Lower lobe of right lung (tissue), 2 donors: ENCODE measurements around the gene CAMK2N1. TPM values are rescaled to one million over a fixed set of nuclear protein-coding genes. Genes with fewer than 3 reads are reported as not detected.

ENCODE experiments used
- ATAC-seq, 2 donors: fragments of 200-7000 bp; cut with Tn5 transposase; one replicate each; pipeline ENCODE4 v1.9.1; 2020 to 2022; ENCODE audit warnings: mild to moderate bottlenecking in 2 of 2, moderate library complexity in 2 of 2
- DNase-seq: peaks from one replicate; pipeline ENCODE4 v3.0.0-alpha.2; 2020
- H3K27ac ChIP-seq: fragments of 200-600 bp; one replicate; pipeline ENCODE4 v1.8.0; 2022
- H3K27me3 ChIP-seq: fragments of 200-600 bp; one replicate; pipeline ENCODE4 v1.8.0; 2022; ENCODE audit warnings: low read depth
- H3K36me3 ChIP-seq: fragments of 200-600 bp; one replicate; pipeline ENCODE4 v1.8.0; 2022; ENCODE audit warnings: mild to moderate bottlenecking
- H3K4me1 ChIP-seq: fragments of 200-600 bp; one replicate; pipeline ENCODE4 v1.8.0; 2022
- H3K4me3 ChIP-seq: fragments of 200-600 bp; one replicate; pipeline ENCODE4 v1.8.0; 2022; ENCODE audit warnings: mild to moderate bottlenecking
- H3K9me3 ChIP-seq: fragments of 200-600 bp; one replicate; pipeline ENCODE4 v1.8.0; 2022
- intact Hi-C: fragments of 100-400 bp; cut with DNase I; formaldehyde crosslinking; loops from one replicate; pipeline ENCODE4 v1.11.0; 2022
- total RNA-seq: library from RNA; stranded (reverse); fragmentation: NEBNext Ultra II Directional; extraction: Animal tissue kit (Norgen Biotek cat#: 25700); gene quantifications from one replicate; pipeline ENCODE4 v1.2.1, GENCODE V29; 2021
- TF ChIP-seq, protein P1 (sequence below): fragments of 200-600 bp; IDR thresholded peaks from one replicate; pipeline ENCODE4 v1.8.0; 2022; ENCODE audit warnings: antibody characterized with exemption, mild to moderate bottlenecking
- donor health status: DM: no; HTN: yes; CAD: no; lungs with severe emphysema.

Gene CAMK2N1
- total RNA-seq, 1 donor from 2014 or later, result 43.0 TPM

DNA sequence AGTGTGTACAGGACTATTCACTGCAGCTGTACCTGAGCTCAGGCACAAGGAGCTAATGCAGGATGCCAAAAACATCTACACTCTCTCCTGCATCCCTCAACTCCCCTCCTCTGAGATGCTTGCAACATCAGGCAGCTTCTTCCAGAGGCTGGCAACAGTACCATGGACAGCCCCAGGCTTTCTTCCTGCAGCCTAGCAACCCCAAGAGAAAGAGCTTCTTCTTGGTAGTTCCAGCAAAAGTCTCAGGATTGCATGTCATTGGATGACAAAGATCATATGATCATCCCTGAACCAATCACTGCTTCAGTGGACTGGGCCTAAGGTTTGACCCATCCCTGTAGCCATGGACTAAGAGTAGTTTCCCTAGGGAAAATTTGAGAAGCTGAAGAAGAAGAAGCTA is 46.7 kb downstream of the CAMK2N1 start:
- intact Hi-C loops, result no loop called here
- Histone ChIP-seq H3K27ac (no peak overlapping the region), H3K36me3 (no peaks in the 10 kb centered on the region), H3K9me3 (no peaks in the 10 kb centered on the region), H3K4me3 (no peak overlapping the region), H3K27me3 (peaks cover 12% of the 10 kb centered on the region), H3K4me1 (no peaks in the 10 kb centered on the region)
- ATAC-seq, result no peak
- no peak for DNase-seq
- TF ChIP-seq, protein P1, sequence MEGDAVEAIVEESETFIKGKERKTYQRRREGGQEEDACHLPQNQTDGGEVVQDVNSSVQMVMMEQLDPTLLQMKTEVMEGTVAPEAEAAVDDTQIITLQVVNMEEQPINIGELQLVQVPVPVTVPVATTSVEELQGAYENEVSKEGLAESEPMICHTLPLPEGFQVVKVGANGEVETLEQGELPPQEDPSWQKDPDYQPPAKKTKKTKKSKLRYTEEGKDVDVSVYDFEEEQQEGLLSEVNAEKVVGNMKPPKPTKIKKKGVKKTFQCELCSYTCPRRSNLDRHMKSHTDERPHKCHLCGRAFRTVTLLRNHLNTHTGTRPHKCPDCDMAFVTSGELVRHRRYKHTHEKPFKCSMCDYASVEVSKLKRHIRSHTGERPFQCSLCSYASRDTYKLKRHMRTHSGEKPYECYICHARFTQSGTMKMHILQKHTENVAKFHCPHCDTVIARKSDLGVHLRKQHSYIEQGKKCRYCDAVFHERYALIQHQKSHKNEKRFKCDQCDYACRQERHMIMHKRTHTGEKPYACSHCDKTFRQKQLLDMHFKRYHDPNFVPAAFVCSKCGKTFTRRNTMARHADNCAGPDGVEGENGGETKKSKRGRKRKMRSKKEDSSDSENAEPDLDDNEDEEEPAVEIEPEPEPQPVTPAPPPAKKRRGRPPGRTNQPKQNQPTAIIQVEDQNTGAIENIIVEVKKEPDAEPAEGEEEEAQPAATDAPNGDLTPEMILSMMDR, result no peak

DNA sequence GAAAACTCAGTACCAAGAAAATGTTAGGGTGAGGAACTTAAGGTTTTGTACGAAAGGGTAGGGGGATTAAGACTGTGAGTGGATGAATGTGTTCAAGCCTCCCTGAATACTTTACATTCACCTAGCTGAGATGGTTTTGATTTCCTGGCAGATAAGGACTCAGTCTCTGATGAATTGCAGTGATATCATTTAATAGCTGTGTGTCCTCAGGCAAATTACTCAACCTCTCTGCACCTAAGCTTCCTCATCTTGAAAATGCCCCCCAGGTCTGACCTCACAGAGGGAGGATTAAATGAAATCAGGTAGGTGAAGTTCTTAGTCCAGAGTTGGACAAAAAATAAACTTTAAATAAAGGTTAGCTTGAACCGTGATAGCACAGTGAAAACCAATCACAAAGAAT is 48.4 kb downstream of the CAMK2N1 start:
- TF ChIP-seq, protein P1, result no peak
- Histone ChIP-seq H3K4me1 (no peaks in the 10 kb centered on the region), H3K27ac (no peak overlapping the region), H3K36me3 (no peaks in the 10 kb centered on the region), H3K4me3 (no peak overlapping the region), H3K9me3 (no peaks in the 10 kb centered on the region), H3K27me3 (peaks cover 12% of the 10 kb centered on the region)
- intact Hi-C loops, result no loop called here
- ATAC-seq (no peak), DNase-seq (no peak)

DNA sequence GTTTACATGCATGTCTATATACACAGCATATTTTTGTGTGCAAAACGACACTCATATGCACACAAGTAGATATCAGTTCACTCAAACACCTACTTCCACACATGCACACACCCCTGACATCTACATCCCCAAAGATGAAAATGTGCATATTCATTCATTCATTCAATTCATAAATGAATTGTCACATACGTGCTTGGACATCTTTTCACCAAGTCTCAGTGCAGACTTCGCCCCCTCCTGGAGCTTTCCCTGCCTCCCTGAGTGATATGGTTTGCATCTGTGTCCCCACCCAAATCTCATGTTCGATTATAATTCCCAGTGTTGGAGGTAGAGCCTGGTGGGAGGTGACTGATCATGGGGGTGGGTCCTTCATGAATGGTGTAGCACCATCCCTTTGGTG is 53.1 kb downstream of the CAMK2N1 start:
- DNase-seq, result no peak
- Histone ChIP-seq H3K4me1 (no peaks in the 10 kb centered on the region), H3K36me3 (no peaks in the 10 kb centered on the region), H3K4me3 (no peak overlapping the region), H3K9me3 (no peaks in the 10 kb centered on the region), H3K27ac (no peak overlapping the region), H3K27me3 (peaks cover 23% of the 10 kb centered on the region)
- TF ChIP-seq, protein P1, result no peak
- ATAC-seq, result no peak
- intact Hi-C loops, result no loop called here

Other genes with a start within 250 kb of the CAMK2N1 start
- 0.30 TPM for gene VWA5B1, start 195.3 kb downstream of the CAMK2N1 start, total RNA-seq
- 29.9 TPM for gene MUL1, start 21.9 kb upstream of the CAMK2N1 start, total RNA-seq
- gene FAM43B, start 66.4 kb upstream of the CAMK2N1 start, total RNA-seq, result 0.38 TPM
- gene CDA, start 102.9 kb upstream of the CAMK2N1 start, total RNA-seq, result 5.3 TPM
- gene PINK1, start 147.2 kb upstream of the CAMK2N1 start, total RNA-seq, result 57.2 TPM
- gene DDOST, start 175.2 kb upstream of the CAMK2N1 start, total RNA-seq, result 148 TPM
- gene KIF17, start 231.8 kb upstream of the CAMK2N1 start, total RNA-seq, result 8.4 TPM
- gene SH2D5, start 246.5 kb upstream of the CAMK2N1 start, total RNA-seq, result not detected